Central memory CD4-positive, alpha-beta T cell (primary cell): ENCODE data around the gene ZIC2.

Experiments used
- DNase-seq: peaks from one replicate; pipeline ENCODE4 v3.0.0; 2022

Gene ZIC2

GRCh38 chr13:99986741-99987140 lies 5.2 kb downstream of the ZIC2 start:
- DNase-seq: no peak

- no peak for DNase-seq
Observed at GRCh38 chr13:99987154-99988019, 5.8 kb downstream of the ZIC2 start.

- DNase-seq: no peak
Observed at GRCh38 chr13:99988529-99989275, 7.1 kb downstream of the ZIC2 start.

GRCh38 chr13:99989276-99990125 lies 7.9 kb downstream of the ZIC2 start:
- DNase-seq: no peak

- no peak for DNase-seq
Observed at GRCh38 chr13:99990126-99990977, 8.8 kb downstream of the ZIC2 start.

- no peak for DNase-seq
Observed at GRCh38 chr13:99991013-99991827, 9.6 kb downstream of the ZIC2 start.

- no peak for DNase-seq
Observed at GRCh38 chr13:99991828-99992775, 10.5 kb downstream of the ZIC2 start.

GRCh38 chr13:99992949-99993351 lies 11.4 kb downstream of the ZIC2 start:
- DNase-seq: no peak

- DNase-seq: no peak
Observed at GRCh38 chr13:99993660-99994637, 12.4 kb downstream of the ZIC2 start.

GRCh38 chr13:99994638-99995020 lies 13.0 kb downstream of the ZIC2 start:
- DNase-seq: no peak

- no peak for DNase-seq
Observed at GRCh38 chr13:99995104-99995588, 13.6 kb downstream of the ZIC2 start.

- no peak for DNase-seq
Observed at GRCh38 chr13:99995589-99996380, 14.2 kb downstream of the ZIC2 start.

GRCh38 chr13:99996381-99996973 lies 14.9 kb downstream of the ZIC2 start:
- DNase-seq: no peak

GRCh38 chr13:99997702-99998214 lies 16.2 kb downstream of the ZIC2 start:
- DNase-seq: no peak

GRCh38 chr13:99998261-99998660 lies 16.7 kb downstream of the ZIC2 start:
- no peak for DNase-seq

GRCh38 chr13:100014621-100015020 lies 33.0 kb downstream of the ZIC2 start:
- DNase-seq: no peak

GRCh38 chr13:100019780-100020356 lies 38.3 kb downstream of the ZIC2 start:
- DNase-seq: no peak
